ENCODE data around the gene FADS6.
A peak's percentile ranks its signal among the peaks of the same experiment; 100 is the strongest.
"Not testable (repeated sequence)": the region's sequence is repeated elsewhere in the genome, so short reads cannot be mapped to it uniquely, and the experiment has no call there.

The FADS6 gene

GRCh38 chr17:74916136-74916850 lies 22.9 kb upstream of the FADS6 start:
- no peak for DNase-seq (ENCODE audit: insufficient read length, low spot score)
- no peak for FAIRE-seq
- no peak for TF ChIP-seq POLR2A (IDR thresholded peaks at IDR 0.05; ENCODE audit: low read depth, low read length)

DNA sequence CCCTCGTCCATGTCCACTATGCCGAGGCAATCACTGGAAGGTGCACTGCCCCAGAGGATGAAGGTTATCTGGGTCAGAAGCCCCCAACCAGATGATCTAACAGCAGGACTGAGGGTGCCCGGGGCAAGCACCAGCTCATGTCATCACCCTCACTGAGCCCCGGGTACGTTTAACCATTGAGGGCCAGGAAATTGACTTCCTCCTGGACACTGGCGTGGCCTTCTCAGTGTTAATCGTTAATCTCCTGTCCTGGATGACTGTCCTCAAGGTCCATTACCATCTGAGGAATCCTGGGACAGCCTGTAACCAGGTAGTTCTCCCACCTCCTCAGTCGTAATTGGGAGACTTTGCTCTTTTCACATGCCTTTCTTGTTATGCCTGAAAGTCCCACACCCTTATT lies 18.0 kb upstream of the FADS6 start:
- DNase-seq (ENCODE audit: insufficient read length, low spot score); FAIRE-seq: not testable (repeated sequence)

DNA sequence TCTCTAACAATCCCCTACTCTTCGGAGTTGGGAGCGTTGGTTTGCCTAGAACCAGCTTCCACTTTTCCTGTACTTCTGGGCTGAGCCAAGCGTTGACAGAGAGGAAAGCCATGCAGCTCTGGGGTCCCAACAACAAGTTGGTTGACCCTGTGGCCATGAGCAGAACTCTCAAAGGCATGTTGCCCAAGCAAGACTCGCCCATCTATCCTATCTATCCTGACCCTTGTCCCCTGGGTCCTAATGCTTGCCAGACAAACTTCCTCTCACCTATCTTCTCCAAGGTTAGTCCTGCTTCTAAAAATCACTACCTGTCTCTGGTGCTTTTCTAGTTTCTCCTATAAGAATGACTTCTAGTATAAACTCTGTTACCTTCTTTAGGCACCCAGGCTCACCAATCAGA lies 15.7 kb upstream of the FADS6 start:
- FAIRE-seq; DNase-seq (ENCODE audit: insufficient read length, low spot score): not testable (repeated sequence)

DNA sequence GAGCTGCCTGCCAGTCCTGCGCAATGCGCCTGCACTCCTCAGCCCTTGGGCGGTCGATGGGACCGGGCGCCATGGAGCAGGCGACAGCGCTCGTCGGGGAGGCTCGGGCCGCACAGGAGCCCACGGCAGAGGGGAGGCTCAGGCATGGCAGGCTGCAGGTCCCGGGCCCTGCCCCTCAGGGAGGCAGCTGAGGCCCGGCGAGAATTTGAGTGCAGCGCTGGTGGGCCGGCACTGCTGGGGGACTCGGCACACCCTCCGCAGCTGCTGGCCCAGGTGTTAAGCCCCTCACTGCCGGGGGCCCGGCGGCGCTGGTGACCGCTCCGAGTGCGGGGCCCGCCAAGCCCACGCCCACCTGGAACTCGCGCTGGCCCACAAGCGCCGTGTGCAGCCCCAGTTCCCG lies 13.6 kb upstream of the FADS6 start:
- FAIRE-seq, result no peak
- no peak for DNase-seq (ENCODE audit: insufficient read length, low spot score)
- TF ChIP-seq POLR2A (IDR thresholded peaks at IDR 0.05; ENCODE audit: low read depth, low read length), result no peak

DNA sequence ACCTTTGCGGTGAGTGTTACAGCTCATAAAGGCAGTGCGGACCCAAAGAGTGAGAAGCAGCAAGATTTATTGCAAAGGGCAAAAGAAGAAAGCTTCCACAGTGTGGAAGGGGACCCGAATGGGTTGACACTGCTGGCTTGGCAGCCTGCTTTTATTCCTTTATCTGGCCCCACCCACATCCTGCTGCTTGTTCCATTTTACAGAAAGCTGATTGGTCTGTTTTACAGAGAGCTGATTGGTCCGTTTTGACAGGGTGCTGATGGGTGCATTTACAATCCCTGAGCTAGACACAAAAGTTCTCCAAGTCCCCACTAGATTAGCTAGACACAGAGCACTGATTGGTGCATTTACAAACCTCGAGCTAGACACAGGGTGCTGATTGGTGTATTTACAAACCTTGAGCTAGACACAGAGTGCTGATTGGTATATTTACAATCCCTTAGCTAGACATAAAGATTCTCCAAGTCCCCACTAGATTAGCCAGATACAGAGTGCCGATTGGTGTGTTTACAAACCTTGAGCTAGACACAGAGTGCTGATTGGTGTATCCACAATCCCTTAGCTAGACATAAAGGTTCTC lies 12.9 kb upstream of the FADS6 start:
- DNase-seq (ENCODE audit: insufficient read length, low spot score); FAIRE-seq: not testable (repeated sequence)

DNA sequence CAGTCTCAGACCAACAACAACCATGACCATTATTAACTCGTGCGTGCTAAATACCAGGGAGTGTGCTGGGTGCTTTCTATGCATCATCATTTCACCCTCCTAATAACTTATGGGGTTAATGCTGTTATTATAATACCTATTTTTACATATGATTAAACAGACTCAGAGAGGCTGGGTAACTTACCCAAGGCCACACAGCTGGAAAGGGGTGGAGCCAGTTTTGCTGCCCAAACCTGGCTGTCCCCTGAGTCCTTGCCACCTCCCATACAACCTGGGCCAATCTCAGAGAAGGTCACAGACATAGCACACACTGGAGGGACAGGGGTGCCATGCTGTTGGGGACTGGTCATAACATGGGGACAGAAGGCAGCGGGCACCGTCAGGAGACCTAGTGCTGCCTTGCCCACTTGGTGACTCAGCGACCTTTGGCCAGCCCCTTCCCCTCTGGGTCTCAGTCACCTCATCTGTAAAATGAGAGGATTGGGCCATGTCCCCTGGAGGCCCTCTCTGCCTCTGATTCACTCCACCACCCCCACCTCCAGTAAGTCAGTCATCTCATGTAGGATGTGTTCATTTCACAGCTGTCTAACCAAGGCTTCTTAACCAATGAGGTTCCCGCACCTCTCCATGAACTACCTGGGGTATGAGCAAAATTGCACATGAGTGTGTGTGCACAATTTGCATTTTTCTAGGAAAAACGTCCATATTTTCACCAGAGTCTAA lies 11.4 kb upstream of the FADS6 start:
- no peak for TF ChIP-seq POLR2A (IDR thresholded peaks at IDR 0.05; ENCODE audit: low read depth, low read length)
- FAIRE-seq (no peak), DNase-seq (ENCODE audit: insufficient read length, low spot score) (no peak)

DNA sequence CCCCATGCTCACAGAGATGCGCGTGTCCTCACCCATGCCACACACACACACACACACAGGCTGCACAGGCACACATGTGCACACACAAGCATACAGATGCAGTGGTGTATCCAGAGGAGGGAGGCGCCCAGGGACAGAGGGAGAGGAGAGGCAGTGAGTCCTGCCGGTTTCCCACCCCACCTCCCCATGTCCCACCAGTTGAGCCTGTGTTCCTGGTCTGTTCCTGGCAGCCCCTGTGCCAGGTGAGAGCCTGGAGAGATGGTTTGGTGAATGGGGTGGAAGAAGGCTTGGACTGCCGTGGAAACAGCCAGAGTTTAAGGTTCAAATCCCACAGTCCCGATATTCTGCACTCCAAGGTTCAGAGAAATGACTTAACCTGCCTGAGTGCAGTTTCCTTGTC lies 10.2 kb upstream of the FADS6 start:
- DNase-seq (ENCODE audit: insufficient read length, low spot score) (no peak), FAIRE-seq (no peak)
- TF ChIP-seq POLR2A (IDR thresholded peaks at IDR 0.05; ENCODE audit: low read depth, low read length), result no peak

DNA sequence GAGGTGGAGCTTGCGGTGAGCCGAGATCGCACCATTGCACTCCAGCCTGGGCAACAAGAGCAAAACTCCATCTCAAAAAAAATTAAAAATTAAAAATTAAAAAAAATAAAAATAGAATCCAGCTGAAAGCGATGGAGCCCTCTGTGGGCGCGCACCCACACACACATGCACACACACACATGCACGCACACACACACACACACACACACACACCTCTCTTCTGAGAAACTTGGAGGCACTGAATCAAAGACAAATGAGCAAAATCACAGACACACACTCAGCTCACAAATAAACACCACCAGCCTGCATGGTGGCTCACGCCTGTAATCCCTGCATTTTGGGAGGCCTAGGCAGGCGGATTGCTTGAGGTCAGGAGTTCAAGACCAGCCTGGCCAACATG lies 9.6 kb upstream of the FADS6 start:
- TF ChIP-seq POLR2A (IDR thresholded peaks at IDR 0.05; ENCODE audit: low read depth, low read length), result no peak
- no peak for DNase-seq (ENCODE audit: insufficient read length, low spot score)
- no peak for FAIRE-seq

DNA sequence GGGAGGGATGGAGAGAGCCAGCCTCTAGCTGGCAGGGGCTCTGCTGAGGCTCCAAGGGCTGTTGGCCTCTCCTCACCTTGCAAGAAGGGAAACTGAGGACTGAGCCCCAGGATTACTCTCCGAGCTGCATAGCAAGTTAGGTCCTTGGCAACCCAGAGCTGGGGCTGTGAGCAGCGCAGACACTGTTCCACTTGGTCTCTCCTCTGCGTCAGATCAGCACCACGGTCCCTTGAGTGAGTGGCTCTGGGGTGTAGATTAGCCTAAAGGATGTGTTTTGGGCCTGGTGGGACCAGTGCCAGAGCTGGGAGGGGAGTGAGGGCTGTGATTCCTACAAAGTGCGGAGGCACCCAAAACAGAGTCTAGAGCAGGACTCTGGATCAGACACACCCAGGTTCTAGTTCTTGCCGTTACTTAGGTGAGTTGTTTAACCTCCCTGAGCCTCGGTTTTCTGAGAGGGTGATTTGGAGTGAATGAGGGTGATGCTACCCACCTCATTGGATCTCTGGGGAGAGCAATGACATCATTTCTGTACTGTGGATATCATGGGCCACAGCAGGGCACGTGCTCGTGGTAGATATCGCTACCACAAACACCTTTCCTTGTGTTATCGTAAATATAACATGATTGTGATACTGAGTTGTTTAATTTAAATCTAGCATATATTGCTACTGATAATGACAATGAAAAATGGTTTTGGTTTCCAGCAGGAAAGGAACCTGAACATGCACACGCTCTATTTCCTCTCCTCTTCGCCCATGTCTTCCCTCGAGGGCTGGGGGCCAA lies 8.1 kb upstream of the FADS6 start:
- no peak for TF ChIP-seq POLR2A (IDR thresholded peaks at IDR 0.05; ENCODE audit: low read depth, low read length)
- FAIRE-seq (no peak), DNase-seq (ENCODE audit: insufficient read length, low spot score) (no peak)

- DNase-seq (ENCODE audit: insufficient read length, low spot score) (no peak), FAIRE-seq (no peak)
- TF ChIP-seq POLR2A (IDR thresholded peaks at IDR 0.05; ENCODE audit: low read depth, low read length), result no peak
Measured at GRCh38 chr17:74900208-74900607, 6.8 kb upstream of the FADS6 start.

DNA sequence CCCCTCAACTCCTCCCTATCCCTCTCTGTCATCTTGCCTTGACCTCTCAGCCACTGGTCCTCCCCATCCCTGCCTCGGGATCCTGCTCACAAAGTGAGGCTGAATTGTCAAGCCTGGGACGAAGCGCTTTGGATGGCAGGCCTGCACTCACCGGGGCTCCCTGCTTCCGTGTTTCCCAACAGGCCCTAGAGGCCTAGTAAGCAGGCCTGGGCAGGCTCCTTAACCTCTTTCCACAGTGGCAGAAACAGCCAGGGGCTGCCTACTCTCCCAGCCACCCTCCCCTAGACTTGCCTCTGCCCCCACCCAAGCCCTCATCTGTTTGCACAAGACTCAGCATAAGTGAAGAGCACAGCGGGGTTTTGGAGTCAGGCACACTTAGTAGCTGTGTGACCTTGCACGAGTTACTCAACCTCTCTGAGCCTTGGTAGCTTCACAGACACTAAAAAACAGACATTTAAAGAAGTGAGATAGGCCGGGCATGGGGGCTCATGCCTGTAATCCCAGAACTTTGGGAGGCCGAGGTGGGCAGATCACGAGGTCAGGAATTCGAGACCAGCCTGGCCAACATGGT lies 5.0 kb upstream of the FADS6 start:
- FAIRE-seq (no peak), DNase-seq (ENCODE audit: insufficient read length, low spot score) (no peak)
- no peak for TF ChIP-seq POLR2A (IDR thresholded peaks at IDR 0.05; ENCODE audit: low read depth, low read length)

- FAIRE-seq, result no peak
- no peak for DNase-seq (ENCODE audit: insufficient read length, low spot score)
- no peak for TF ChIP-seq POLR2A (IDR thresholded peaks at IDR 0.05; ENCODE audit: low read depth, low read length)
Measured at GRCh38 chr17:74893936-74894671, 671 bp upstream of the FADS6 start.

DNA sequence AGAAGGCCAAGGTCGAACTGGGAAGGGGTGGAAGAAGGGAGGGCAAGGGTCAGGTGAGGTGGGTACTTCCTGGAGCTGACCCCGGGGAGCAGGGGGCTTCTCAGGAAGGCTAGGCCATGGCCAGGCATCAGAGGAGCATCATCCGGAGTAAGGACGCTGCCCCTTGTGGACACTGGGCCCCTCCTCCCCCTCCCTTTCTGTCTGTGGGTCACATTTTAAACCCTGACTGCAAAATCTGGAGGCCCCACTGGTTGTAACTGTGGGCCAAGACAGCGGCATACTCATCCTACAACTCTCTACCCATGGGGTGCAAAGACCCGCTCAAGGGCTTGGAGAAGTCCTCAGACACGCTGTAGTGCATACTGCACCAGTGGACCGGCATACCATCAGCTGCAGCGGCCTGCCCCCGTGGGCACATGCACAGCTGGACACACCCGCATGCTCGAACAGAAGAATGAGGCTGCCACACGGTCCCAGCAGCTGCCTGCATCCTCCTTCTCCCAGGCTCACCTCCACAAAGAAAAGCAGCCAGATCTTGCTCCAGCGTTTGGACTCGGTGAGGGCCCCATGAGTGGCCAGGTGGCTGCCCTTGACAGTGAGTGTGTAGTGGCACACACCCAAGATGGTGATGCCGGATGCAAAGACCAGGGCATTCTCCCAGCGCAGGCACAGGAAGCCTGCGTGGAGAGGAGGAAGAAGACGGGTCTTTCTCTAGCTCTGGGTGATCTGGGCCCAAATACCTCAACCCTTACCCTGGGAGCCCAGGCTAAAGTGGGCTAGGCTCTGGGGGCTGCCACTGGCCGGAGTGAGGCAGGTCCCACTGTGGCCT lies 1.2 kb downstream of the FADS6 start:
- DNase-seq (ENCODE audit: insufficient read length, low spot score) (peak; percentile 58), FAIRE-seq (no peak)
- TF ChIP-seq POLR2A (IDR thresholded peaks at IDR 0.05; ENCODE audit: low read depth, low read length), result no peak
